ENCODE results near the gene HOXC12. TPM values are rescaled to one million over a fixed set of nuclear protein-coding genes. Genes with fewer than 3 reads are reported as not detected.

HOXC12 gene
- total RNA-seq, 1 donor from 2014 or later = not detected

DNA sequence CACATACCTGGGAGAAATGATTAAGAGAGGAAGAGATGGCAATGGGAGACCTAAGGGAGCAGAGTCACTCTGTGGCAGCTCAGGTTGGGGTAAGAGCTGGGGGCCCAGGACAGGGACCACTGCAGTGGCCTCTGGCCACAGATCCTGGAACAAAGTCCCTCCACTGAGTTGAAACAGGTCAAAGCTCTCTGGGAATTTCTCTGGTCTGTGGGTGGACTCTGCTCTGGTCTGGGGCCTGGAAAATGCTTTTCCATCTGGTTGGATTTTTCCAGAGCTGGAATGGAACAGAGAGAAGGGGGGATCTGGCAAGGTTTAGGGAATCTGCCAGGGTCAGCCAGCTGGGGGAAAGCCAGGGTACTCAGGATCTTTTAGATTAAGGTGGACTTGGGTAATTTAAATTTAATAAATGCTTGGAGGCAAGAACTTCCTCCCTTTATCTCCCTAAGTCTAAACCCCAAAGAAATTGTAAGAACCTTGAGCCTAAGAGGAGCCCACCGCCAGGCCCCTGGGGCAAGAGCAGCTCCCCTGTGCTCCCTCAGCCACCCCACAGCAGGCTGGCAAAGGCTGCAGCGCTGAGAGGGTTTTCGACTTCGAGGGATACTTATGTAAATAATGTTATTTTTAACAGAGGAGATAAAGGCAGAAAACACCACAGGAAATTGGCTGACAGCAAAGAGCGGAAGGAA is 34.0 kb downstream of the HOXC12 start:
- H3K27me3 Mint-ChIP-seq (ENCODE audit: low read depth) = peaks cover 100% of the 10 kb centered on the region
- TF ChIP-seq, protein P1, sequence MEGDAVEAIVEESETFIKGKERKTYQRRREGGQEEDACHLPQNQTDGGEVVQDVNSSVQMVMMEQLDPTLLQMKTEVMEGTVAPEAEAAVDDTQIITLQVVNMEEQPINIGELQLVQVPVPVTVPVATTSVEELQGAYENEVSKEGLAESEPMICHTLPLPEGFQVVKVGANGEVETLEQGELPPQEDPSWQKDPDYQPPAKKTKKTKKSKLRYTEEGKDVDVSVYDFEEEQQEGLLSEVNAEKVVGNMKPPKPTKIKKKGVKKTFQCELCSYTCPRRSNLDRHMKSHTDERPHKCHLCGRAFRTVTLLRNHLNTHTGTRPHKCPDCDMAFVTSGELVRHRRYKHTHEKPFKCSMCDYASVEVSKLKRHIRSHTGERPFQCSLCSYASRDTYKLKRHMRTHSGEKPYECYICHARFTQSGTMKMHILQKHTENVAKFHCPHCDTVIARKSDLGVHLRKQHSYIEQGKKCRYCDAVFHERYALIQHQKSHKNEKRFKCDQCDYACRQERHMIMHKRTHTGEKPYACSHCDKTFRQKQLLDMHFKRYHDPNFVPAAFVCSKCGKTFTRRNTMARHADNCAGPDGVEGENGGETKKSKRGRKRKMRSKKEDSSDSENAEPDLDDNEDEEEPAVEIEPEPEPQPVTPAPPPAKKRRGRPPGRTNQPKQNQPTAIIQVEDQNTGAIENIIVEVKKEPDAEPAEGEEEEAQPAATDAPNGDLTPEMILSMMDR (conservative IDR thresholded peaks at IDR 0.05) = no peak

DNA sequence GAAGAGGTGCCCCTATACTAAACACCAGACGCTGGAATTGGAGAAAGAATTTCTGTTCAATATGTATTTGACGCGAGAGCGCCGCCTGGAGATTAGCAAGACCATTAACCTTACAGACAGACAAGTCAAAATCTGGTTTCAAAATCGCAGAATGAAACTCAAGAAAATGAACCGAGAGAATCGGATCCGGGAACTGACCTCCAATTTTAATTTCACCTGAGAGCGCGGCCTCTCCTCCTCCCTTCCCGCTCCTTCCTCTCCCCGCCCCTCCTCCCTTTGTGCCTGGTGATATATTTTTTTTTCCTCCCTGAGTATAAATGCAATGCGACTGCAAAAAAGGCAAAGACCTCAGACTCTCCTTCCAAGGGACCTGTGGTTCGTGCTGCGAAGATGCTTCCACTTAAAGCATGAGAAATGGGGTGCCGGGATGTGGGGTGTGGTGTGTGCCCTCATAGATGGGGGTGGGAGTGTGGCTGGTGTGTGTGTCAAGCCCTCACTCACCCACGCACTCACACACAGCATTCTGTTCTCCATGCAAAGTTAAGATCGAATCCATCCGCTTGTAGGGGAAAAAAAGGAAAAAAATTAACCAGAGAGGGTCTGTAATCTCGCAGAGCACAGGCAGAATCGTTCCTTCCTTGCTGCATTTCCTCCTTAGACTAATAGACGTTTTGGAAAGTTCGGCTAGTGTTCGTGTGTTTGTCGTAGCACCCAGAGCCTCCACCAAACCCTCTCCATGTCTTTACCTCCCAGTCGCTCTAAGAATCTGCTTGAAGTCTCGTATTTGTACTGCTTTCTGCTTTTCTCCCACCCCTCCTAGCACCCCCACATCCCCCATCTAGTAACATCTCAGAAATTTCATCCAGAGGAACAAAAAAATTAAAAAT is 34.8 kb downstream of the HOXC12 start:
- H3K4me1 Mint-ChIP-seq = peaks cover 8% of the 10 kb centered on the region
- H3K36me3 Mint-ChIP-seq (ENCODE audit: low read depth) = no peaks in the 10 kb centered on the region
- TF ChIP-seq, protein P1 (conservative IDR thresholded peaks at IDR 0.05) = peak; percentile 65
- H3K27ac Mint-ChIP-seq (ENCODE audit: unreplicated experiment) = no peak overlapping the region
- peak overlapping the region; percentile 69 for H3K4me3 Mint-ChIP-seq
- H3K27me3 Mint-ChIP-seq (ENCODE audit: low read depth) = peaks cover 100% of the 10 kb centered on the region
- no peak for DNase-seq (ENCODE audit: low read depth, low spot score)
- H3K9me3 Mint-ChIP-seq = no peaks in the 10 kb centered on the region

More for the DNA sequence above, 34.0 kb downstream of the HOXC12 start:
- Mint-ChIP-seq H3K4me1 (peaks cover 8% of the 10 kb centered on the region), H3K27ac (ENCODE audit: unreplicated experiment) (no peak overlapping the region), H3K9me3 (no peaks in the 10 kb centered on the region), H3K36me3 (ENCODE audit: low read depth) (no peaks in the 10 kb centered on the region), H3K4me3 (peak overlapping the region; percentile 69)
- DNase-seq (ENCODE audit: low read depth, low spot score) = no peak

DNA sequence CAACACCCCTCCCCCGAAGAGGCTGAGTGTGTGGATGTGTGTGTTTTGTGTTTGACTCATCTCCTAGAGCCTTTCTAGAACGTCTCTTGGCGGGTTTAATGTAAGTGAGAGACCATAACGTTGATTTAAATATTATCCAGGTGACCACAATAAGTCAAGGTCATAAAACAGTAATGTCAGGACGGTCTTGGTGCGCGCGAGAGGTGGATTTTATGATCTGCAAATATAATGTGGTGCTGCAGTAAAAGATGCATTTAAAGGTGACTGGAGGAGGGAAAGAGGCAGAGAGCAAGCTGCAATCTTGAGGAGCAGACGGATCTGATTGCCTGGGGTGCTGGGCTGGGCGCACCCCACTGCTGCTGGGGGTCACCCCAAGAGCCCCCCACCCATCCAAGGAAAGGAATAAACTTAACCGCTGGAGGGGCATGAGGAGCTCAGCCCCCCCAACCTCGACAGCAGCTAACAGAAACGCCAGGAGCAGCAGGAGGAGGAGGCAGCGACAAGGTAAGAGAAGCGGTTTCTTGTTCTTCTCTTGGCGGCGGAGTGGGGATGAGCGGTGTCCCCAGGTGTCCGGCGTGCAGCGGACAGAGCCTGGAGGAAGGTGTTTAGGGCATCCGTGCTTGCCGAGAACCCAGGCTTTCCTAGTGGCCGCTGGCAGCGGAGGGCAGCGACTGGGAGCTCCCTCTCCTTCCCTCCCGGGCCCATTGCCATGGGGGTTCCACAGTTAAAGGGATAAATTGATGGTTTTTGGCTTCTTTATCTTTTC is 35.8 kb downstream of the HOXC12 start:
- Mint-ChIP-seq H3K9me3 (no peaks in the 10 kb centered on the region), H3K4me3 (peak overlapping the region; percentile 61), H3K4me1 (peaks cover 8% of the 10 kb centered on the region), H3K27me3 (ENCODE audit: low read depth) (peaks cover 100% of the 10 kb centered on the region), H3K27ac (ENCODE audit: unreplicated experiment) (no peak overlapping the region), H3K36me3 (ENCODE audit: low read depth) (no peaks in the 10 kb centered on the region)
- TF ChIP-seq, protein P1 (conservative IDR thresholded peaks at IDR 0.05) = no peak
- DNase-seq (ENCODE audit: low read depth, low spot score) = no peak

DNA sequence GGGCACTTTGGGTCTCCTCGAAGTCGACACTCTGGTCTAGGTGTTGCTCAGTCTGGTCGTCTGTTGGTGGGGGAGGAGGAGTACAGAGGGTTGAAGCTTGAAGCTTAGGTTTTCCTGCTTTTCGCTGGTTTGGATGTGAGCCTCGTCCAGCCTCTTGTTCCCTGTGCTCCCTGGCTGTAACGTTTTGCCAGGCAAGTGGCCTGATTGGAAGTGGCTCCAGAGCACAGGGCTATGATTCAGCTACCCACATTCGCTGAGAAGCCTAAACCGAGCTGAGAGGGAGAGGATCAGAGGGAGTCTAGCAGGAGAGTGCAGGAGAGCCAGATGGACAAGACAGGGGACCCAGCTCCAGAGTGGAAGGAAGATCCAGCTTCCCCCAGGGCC is 36.4 kb downstream of the HOXC12 start:
- Mint-ChIP-seq H3K27ac (ENCODE audit: unreplicated experiment) (no peak overlapping the region), H3K27me3 (ENCODE audit: low read depth) (peaks cover 100% of the 10 kb centered on the region), H3K4me3 (peak overlapping the region; percentile 61), H3K4me1 (peaks cover 8% of the 10 kb centered on the region), H3K36me3 (ENCODE audit: low read depth) (no peaks in the 10 kb centered on the region), H3K9me3 (no peaks in the 10 kb centered on the region)
- DNase-seq (ENCODE audit: low read depth, low spot score) = no peak
- TF ChIP-seq, protein P1 (conservative IDR thresholded peaks at IDR 0.05) = no peak

DNA sequence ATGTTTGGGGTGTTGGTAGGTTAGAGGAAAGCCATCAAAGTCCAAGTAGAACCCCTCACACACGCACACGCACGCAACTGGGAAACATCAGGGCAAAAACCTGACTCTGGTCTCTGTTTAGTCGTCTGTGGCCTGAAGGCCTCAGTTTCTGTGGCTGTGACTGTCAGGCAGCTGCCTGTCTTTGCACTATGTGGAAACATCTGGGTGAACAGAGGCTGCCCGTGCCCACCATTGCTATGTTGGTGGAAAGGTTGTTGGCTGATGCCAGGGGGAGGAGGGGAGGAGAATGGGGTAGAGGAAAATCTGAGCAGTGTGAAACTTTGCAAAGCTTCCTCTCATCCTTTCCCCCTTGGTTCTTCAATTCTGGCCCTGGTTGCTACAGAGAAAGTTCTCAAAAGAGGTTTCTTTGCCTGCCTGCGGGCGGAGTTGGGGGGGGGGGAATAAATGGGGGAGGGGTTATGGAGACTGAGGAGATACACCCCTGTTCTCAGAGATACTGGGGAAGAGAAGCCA is 37.7 kb downstream of the HOXC12 start:
- Mint-ChIP-seq H3K4me1 (peaks cover 8% of the 10 kb centered on the region), H3K27me3 (ENCODE audit: low read depth) (peaks cover 100% of the 10 kb centered on the region), H3K27ac (ENCODE audit: unreplicated experiment) (no peak overlapping the region), H3K4me3 (peak overlapping the region; percentile 72), H3K36me3 (ENCODE audit: low read depth) (no peaks in the 10 kb centered on the region), H3K9me3 (no peaks in the 10 kb centered on the region)
- DNase-seq (ENCODE audit: low read depth, low spot score) = no peak
- TF ChIP-seq, protein P1 (conservative IDR thresholded peaks at IDR 0.05) = no peak
